ENCODE results near the gene SLC27A1.
"Not testable (repeated sequence)": the region's sequence is repeated elsewhere in the genome, so short reads cannot be mapped to it uniquely, and the experiment has no call there.

The SLC27A1 gene

GRCh38 chr19:17542042-17542441 is 71.7 kb downstream of the SLC27A1 start:
- DNase-seq: no peak

- no peak for DNase-seq
Measured at GRCh38 chr19:17542793-17543582, 72.7 kb downstream of the SLC27A1 start.

GRCh38 chr19:17543986-17544385 is 73.7 kb downstream of the SLC27A1 start:
- no peak for DNase-seq

- no peak for DNase-seq
Measured at GRCh38 chr19:17544418-17544817, 74.1 kb downstream of the SLC27A1 start.

- DNase-seq: no peak
Measured at GRCh38 chr19:17548145-17548544, 77.8 kb downstream of the SLC27A1 start.

- no peak for DNase-seq
Measured at GRCh38 chr19:17549085-17549740, 78.9 kb downstream of the SLC27A1 start.

GRCh38 chr19:17550076-17550667 is 79.8 kb downstream of the SLC27A1 start:
- DNase-seq: no peak

GRCh38 chr19:17552735-17553134 is 82.4 kb downstream of the SLC27A1 start:
- DNase-seq: not testable (repeated sequence)

GRCh38 chr19:17553256-17553655 is 82.9 kb downstream of the SLC27A1 start:
- DNase-seq: peak; percentile 87 to 92

- no peak for DNase-seq
Measured at GRCh38 chr19:17554968-17555479, 84.7 kb downstream of the SLC27A1 start.

- DNase-seq: peak; percentile 97 to 99
Measured at GRCh38 chr19:17555480-17555928, 85.2 kb downstream of the SLC27A1 start, which contains the start of gene COLGALT1. TSS of gene COLGALT1 (plus strand) at chr19:17555649. CDS start at chr19:17555714, 65 bp downstream.

Data from NCI-H446 (cell line).